GM10248 (cell line): ENCODE results near the gene GPR146.

Experiments used
- CTCF ChIA-PET: fragments of 300-600 bp; sonication (Branson Sonifier 250); formaldehyde crosslinking; extraction: SDS; loops from one replicate; lab custom pipeline; 2021; ENCODE audit warnings: antibody characterized with exemption; lab: Yijun Ruan, JAX
- POLR2A ChIA-PET: fragments of 350-650 bp; sonication (Branson Sonifier 250); formaldehyde crosslinking; extraction: SDS; loops from one replicate; lab custom pipeline; 2020; ENCODE audit warnings: antibody characterized with exemption; lab: Yijun Ruan, JAX
- DNase-seq: peaks from one replicate; pipeline ENCODE4 v3.0.0; 2012; ENCODE audit errors: extremely low spot score
- TF ChIP-seq, protein P1 (sequence below): IDR thresholded peaks from 2 replicates; pipeline ENCODE4 v1.5.1; 2012; ENCODE audit warnings: mild to moderate bottlenecking, low read depth; ENCODE audit errors: extremely low read depth, missing control alignments, control extremely low read depth

Gene GPR146

DNA sequence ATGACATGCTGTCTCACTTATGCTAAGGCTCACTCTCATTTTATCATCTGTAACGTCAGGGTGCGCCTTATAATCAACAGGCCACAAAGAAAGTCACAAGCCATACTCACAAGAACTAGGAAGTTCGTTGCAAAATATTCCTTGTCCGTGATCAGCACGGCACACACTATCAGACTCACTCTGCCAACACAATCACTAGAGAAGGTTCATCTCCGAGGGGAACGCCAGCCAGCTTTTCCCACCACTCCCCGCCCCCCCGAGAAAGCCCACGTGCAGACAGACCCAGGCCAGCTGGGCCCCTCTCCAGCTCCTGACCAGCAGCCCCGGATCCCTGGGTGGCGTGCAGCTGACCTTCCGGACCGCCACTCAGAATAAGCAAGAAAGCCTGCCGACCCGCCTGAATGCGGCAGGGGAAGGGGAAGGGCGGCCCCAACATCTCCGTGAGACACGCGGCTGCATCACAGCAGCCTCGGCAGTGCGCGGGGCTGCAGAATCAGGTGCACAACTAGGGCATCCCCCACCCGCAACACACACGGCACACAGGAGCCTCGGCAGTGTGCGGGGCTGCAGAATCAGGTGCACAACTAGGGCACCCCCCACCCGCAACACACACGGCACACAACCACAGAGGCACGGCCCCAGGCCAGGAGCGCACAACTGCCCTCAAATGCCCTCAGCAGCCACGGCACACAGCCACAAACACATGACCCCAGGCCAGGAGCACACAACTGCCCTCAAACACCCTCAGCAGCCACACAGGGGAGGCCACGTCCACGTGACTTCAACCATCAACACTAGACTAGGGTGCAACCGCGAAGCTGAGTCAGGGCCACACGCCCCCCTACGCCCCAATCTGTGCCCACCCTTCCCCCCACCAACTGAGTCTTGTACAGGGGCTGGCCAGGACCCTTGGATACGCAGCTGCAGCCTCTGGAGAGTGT lies 2.5 kb upstream of the GPR146 start:
- ChIA-PET CTCF (interaction anchor here (0.7 to 3.1 kb wide), 4 partner anchors 10 to 48 kb away, joined by 3 to 13 read pairs (median 12); no protein-coding TSS in a partner anchor), POLR2A (no interaction called here)
- TF ChIP-seq, protein P1, sequence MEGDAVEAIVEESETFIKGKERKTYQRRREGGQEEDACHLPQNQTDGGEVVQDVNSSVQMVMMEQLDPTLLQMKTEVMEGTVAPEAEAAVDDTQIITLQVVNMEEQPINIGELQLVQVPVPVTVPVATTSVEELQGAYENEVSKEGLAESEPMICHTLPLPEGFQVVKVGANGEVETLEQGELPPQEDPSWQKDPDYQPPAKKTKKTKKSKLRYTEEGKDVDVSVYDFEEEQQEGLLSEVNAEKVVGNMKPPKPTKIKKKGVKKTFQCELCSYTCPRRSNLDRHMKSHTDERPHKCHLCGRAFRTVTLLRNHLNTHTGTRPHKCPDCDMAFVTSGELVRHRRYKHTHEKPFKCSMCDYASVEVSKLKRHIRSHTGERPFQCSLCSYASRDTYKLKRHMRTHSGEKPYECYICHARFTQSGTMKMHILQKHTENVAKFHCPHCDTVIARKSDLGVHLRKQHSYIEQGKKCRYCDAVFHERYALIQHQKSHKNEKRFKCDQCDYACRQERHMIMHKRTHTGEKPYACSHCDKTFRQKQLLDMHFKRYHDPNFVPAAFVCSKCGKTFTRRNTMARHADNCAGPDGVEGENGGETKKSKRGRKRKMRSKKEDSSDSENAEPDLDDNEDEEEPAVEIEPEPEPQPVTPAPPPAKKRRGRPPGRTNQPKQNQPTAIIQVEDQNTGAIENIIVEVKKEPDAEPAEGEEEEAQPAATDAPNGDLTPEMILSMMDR: no peak
- DNase-seq: no peak

DNA sequence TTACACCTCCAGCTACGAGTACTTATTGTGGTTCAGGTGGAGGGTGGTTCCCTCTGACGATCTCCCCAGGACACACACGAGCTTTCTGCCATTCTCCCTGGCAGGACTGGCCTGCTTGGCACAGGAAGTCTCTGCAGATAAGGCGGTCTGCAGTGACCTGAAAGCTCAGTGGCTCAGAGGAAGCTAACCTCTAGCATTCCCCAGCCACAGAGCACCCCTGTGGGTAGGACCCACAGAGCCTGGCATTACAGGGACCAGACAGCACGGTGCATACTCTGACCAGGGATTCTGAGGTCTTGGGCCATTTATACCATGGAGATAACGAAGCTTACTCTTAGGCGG lies 1.9 kb upstream of the GPR146 start:
- TF ChIP-seq, protein P1: no peak
- ChIA-PET POLR2A (no interaction called here), CTCF (interaction anchor here (0.7 to 3.1 kb wide), 4 partner anchors 9 to 49 kb away, joined by 3 to 13 read pairs (median 12); no protein-coding TSS in a partner anchor)
- DNase-seq: no peak

DNA sequence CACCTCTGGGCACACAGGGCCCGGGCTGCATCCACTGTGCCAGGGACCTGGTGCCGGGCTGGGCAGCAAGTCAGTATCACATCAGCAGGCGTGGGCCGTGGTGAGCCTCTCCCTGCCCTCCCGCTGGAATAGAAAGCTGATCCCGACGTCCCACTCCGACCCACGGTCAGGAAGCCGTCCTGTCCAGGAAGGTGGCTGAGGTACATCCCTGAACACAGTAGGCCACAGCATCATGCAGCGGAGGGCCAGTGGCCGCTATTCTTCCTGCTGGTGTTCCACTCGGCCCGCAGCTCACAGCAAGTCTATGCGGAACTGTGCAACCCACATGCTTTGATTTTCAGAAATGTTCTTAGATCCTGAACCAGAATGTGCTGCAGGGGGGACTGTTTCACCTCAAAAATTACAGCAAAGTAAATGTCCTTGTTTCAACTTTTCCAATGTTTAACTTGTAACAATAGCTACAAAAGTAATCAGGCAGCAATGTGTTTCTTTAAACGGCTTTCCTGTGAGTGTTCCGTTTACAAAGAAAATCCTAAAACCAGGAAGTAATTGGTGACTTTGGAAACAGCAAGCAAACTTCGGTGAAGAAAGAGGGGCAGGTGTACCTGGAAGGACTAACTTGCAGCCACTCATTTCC lies 676 bp upstream of the GPR146 start:
- ChIA-PET CTCF (interaction anchor here (1.0 to 5.5 kb wide), 11 partner anchors 12 to 63 kb away, joined by 3 to 38 read pairs (median 5); no protein-coding TSS in a partner anchor), POLR2A (no interaction called here)
- TF ChIP-seq, protein P1: no peak
- no peak for DNase-seq

DNA sequence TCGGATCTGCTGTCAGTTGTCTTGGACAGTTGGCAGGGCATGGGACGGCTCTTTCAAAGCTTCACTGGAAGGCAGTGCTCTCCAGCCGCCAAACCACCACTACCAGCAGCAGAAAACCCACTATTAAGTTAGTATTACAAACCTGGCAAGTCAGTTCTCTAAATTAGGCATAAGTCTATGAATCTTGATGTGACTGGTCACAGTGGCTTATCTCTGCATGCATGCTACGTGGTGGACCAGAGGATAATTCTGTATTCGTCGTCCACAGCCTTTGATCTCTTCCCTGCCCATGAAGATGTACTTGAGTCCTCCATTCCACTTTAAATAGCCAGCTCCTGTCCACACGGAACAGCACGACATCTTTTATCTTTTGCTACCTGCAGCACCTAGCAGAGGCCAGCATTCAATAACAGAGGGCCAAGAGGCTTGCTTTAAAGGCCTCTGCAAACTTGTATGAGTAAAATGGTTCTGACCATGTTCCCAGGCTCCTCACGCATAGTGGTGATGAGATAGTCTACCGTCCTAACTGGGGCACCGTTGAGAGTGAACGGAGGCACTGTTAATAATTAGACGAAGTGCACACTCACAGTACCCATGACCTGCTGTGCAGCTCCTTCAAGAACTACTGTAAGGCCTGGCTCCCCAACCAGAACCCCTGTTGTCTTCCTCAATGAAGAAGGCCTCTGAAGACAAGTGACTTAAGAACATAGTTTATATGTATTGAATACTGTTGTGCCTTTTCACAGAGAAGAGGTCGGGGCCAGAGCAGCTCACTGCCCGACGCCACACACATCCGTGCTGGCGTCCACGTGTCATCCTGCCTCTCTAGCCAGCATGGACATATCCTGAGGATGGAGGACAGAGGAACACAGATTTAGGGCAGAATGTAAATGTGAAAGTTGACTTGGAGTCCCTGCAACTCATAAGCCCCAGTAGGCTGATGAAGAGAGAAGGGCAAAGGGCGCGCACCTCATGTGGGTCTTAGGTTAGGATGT lies 1.0 kb downstream of the GPR146 start:
- ChIA-PET CTCF (interaction anchor here (1.0 to 5.5 kb wide), 10 partner anchors 11 to 132 kb away, joined by 3 to 40 read pairs (median 6); no protein-coding TSS in a partner anchor), POLR2A (no interaction called here)
- TF ChIP-seq, protein P1: no peak
- no peak for DNase-seq

DNA sequence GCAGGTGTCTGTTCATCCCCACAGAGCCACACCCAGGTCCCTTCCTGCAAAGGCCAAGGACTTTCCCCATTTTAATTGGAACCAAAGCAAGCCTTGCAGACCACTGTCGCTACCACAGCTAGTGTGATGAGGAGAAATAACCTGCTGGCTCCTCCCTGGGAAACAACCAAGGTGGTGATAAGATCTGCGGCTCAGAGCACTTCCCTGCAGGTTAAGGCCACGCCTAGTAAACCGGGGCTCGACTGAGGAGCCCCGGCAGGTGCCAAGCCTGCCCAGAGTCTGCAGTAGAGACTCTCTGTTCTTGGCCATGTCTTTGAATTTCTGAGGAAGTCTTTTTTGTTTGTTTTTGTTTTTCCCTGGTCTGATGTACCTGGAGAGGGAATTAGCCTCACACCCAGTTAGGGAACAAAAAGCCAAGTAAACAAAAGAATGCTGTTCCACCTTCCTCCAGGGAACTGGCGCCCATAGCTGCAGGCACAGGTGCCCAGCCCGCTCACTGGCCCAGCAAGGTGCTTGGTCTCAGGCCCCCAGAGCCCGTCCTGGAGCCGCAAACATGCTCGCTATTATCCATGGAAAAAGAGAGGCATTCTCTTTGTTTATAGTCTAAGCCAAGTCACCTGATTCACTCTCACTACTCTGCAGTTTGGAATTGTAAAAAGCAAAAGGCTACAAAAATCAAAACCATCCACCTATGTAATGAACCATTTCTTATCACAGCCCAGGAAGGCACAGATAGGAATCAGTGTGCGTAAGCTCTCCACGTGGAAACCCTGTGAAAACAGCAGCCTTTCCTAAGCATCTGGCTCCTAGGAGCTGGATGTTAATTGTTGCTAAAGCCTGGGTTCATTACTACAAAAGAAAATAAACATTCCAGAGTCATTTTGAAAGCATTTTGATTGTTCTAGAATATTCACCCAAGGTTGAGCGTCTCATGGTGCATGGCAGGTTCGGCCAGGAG lies 2.7 kb downstream of the GPR146 start:
- no peak for DNase-seq
- TF ChIP-seq, protein P1: no peak
- ChIA-PET POLR2A (no interaction called here), CTCF (interaction anchor here (1.8 to 5.5 kb wide), 4 partner anchors 9 to 54 kb away, joined by 5 to 40 read pairs (median 24); no protein-coding TSS in a partner anchor)
